Large intestine (tissue), 12 donors: ENCODE results near the gene RAB44. TPM values are rescaled to one million over a fixed set of nuclear protein-coding genes. Genes with fewer than 3 reads are reported as not detected.
"Not testable (repeated sequence)": the region's sequence is repeated elsewhere in the genome, so short reads cannot be mapped to it uniquely, and the experiment has no call there.

Experiments
- DNase-seq, 2 donors: peaks; one replicate each; pipeline versions ENCODE4 v3.0.0 to v3.0.0-alpha.2; 2013
- H3K27ac ChIP-seq: one replicate; pipeline ENCODE4 v1.5.1; 2013; ENCODE audit warnings: low read length
- H3K27me3 ChIP-seq: 2 replicates; pipeline ENCODE4 v1.6.1; 2013; ENCODE audit warnings: low read length; ENCODE audit not compliant: control insufficient read depth, insufficient read depth
- H3K36me3 ChIP-seq: 2 replicates; pipeline ENCODE4 v1.6.1; 2013; ENCODE audit warnings: low read length; ENCODE audit not compliant: control insufficient read depth, insufficient read depth
- H3K4me1 ChIP-seq: one replicate; pipeline ENCODE4 v1.6.1; 2013; ENCODE audit warnings: low read length; ENCODE audit not compliant: control insufficient read depth, insufficient read depth
- H3K4me3 ChIP-seq: one replicate; pipeline ENCODE4 v1.5.1; 2013; ENCODE audit warnings: low read length
- H3K9me3 ChIP-seq: one replicate; pipeline ENCODE4 v1.6.1; 2013; ENCODE audit warnings: mild to moderate bottlenecking, low read depth, low read length, moderate library complexity; ENCODE audit not compliant: control insufficient read depth
- WGBS: methylation state at CpG from one replicate; pipeline ENCODE4 v1.1.5; 2013; ENCODE audit warnings: low lambda C conversion rate; ENCODE audit not compliant: insufficient coverage; 5-methylcytosine and 5-hydroxymethylcytosine counted together
- long read RNA-seq, 11 donors: transcript quantifications; one replicate each; lab custom pipeline, GENCODE V29; 2026
- polyA plus RNA-seq: library from polyadenylated mRNA; unstranded; fragments of 120-200 nt; gene quantifications from one replicate; pipeline ENCODE4 v1.2.1, GENCODE V29; 2013

RAB44 gene
- 0.04 TPM for polyA plus RNA-seq
- long read RNA-seq, donor 1 = 0 reads
- long read RNA-seq, donor 2 = 0 reads
- long read RNA-seq, donor 3 = 0 reads
- long read RNA-seq, donor 4 = 0 reads
- long read RNA-seq, donor 5 = 0 reads
- long read RNA-seq, donor 6 = 0 reads
- long read RNA-seq, donor 7 = 0 reads
- long read RNA-seq, donor 8 = 0 reads
- long read RNA-seq, donor 9 = 0 reads
- long read RNA-seq, donor 10 = 0 reads
- long read RNA-seq, donor 11 = 0 reads

- Histone ChIP-seq H3K36me3 (no peaks in the 10 kb centered on the region), H3K4me1 (peaks cover 14% of the 10 kb centered on the region), H3K27me3 (no peaks in the 10 kb centered on the region), H3K4me3 (no peak within 1 kb of the TSS), H3K9me3 (no peaks in the 10 kb centered on the region), H3K27ac (no peak within 1 kb of the TSS)
- no CpG with 5 or more reads among the region's 7 CpGs for WGBS
- DNase-seq = no peak
Measured at GRCh38 chr6:36697481-36697903, at the start of gene RAB44. RAB44 (plus strand) TSS chr6:36697826; CDS start chr6:36704236, 6,410 bp downstream.

- no peaks in the 10 kb centered on the region for H3K36me3 ChIP-seq
- no peaks in the 10 kb centered on the region for H3K9me3 ChIP-seq
- no peak overlapping the region for H3K4me3 ChIP-seq
- no CpG with 5 or more reads among the region's 3 CpGs for WGBS
- DNase-seq = no peak
- no peaks in the 10 kb centered on the region for H3K27me3 ChIP-seq
- H3K4me1 ChIP-seq = peaks cover 37% of the 10 kb centered on the region
- H3K27ac ChIP-seq = no peak overlapping the region
Measured at GRCh38 chr6:36649086-36649485, 48.5 kb upstream of the RAB44 start.

- Histone ChIP-seq H3K27me3 (no peaks in the 10 kb centered on the region), H3K4me3 (no peak overlapping the region), H3K36me3 (no peaks in the 10 kb centered on the region), H3K9me3 (no peaks in the 10 kb centered on the region), H3K4me1 (peaks cover 31% of the 10 kb centered on the region), H3K27ac (peak overlapping the region; percentile 65)
- peak in 1 of 2 donors; percentile 51 for DNase-seq
- WGBS = no CpG with 5 or more reads among the region's 13 CpGs
Measured at GRCh38 chr6:36649701-36650484, 47.7 kb upstream of the RAB44 start.

- Histone ChIP-seq H3K4me1 (peaks cover 31% of the 10 kb centered on the region), H3K4me3 (no peak overlapping the region), H3K9me3 (no peaks in the 10 kb centered on the region), H3K27ac (peak overlapping the region; percentile 65), H3K27me3 (no peaks in the 10 kb centered on the region), H3K36me3 (no peaks in the 10 kb centered on the region)
- no CpG with 5 or more reads among the region's 2 CpGs for WGBS
- peak in 1 of 2 donors; percentile 73 for DNase-seq
Measured at GRCh38 chr6:36650848-36651478, 46.7 kb upstream of the RAB44 start.

- no peak overlapping the region for H3K4me3 ChIP-seq
- H3K4me1 ChIP-seq = peaks cover 31% of the 10 kb centered on the region
- no peaks in the 10 kb centered on the region for H3K9me3 ChIP-seq
- no peaks in the 10 kb centered on the region for H3K27me3 ChIP-seq
- peak in 1 of 2 donors; percentile 60 for DNase-seq
- WGBS = 60% methylated on average over 1 of the region's 11 CpGs
- peak overlapping the region; percentile 65 for H3K27ac ChIP-seq
- no peaks in the 10 kb centered on the region for H3K36me3 ChIP-seq
Measured at GRCh38 chr6:36651659-36652379, 45.8 kb upstream of the RAB44 start.

- H3K27ac ChIP-seq, DNase-seq, H3K36me3 ChIP-seq, H3K9me3 ChIP-seq, H3K4me3 ChIP-seq, H3K27me3 ChIP-seq: not testable (repeated sequence)
- no CpG with 5 or more reads among the region's 5 CpGs for WGBS
- peaks cover 40% of the 10 kb centered on the region for H3K4me1 ChIP-seq
Measured at GRCh38 chr6:36654469-36654868, 43.2 kb upstream of the RAB44 start.

- WGBS = no CpG with 5 or more reads among the region's 6 CpGs
- Histone ChIP-seq H3K4me3 (no peak overlapping the region), H3K36me3 (no peaks in the 10 kb centered on the region), H3K9me3 (no peaks in the 10 kb centered on the region), H3K27ac (no peak overlapping the region), H3K4me1 (peaks cover 34% of the 10 kb centered on the region), H3K27me3 (no peaks in the 10 kb centered on the region)
- DNase-seq = no peak
Measured at GRCh38 chr6:36655085-36655724, 42.4 kb upstream of the RAB44 start.

GRCh38 chr6:36656441-36656840, 41.2 kb upstream of the RAB44 start:
- Histone ChIP-seq H3K9me3 (no peaks in the 10 kb centered on the region), H3K27me3 (no peaks in the 10 kb centered on the region), H3K27ac (no peak overlapping the region), H3K36me3 (no peaks in the 10 kb centered on the region), H3K4me1 (peaks cover 30% of the 10 kb centered on the region), H3K4me3 (no peak overlapping the region)
- 100% methylated on average over 1 of the region's 5 CpGs for WGBS
- DNase-seq = no peak

GRCh38 chr6:36657271-36657670, 40.4 kb upstream of the RAB44 start:
- WGBS = no CpG with 5 or more reads among the region's 1 CpG
- H3K4me1 ChIP-seq = peaks cover 22% of the 10 kb centered on the region
- DNase-seq = no peak
- no peaks in the 10 kb centered on the region for H3K9me3 ChIP-seq
- H3K4me3 ChIP-seq = no peak overlapping the region
- H3K27ac ChIP-seq = no peak overlapping the region
- no peaks in the 10 kb centered on the region for H3K36me3 ChIP-seq
- H3K27me3 ChIP-seq = no peaks in the 10 kb centered on the region
